Loucy (cell line): Measurements from ENCODE around the gene FCN2.

Source experiments
- H2AFZ ChIP-seq: fragments of 200-600 bp; sonication (generic); 2 replicates; pipeline ENCODE4 v1.6.0; 2016; ENCODE audit warnings: antibody characterized with exemption, mild to moderate bottlenecking, low read length, moderate library complexity
- H3F3A ChIP-seq: fragments of 200-600 bp; 2 replicates; pipeline ENCODE4 v1.6.0; 2016; ENCODE audit warnings: antibody characterized with exemption, low read depth, mild to moderate bottlenecking
- H3K27me3 ChIP-seq: fragments of 200-600 bp; sonication (generic); 2 replicates; pipeline ENCODE4 v1.6.1; 2014; ENCODE audit warnings: low read length, mild to moderate bottlenecking; ENCODE audit not compliant: insufficient read depth, poor library complexity, severe bottlenecking
- H3K36me3 ChIP-seq: fragments of 200-600 bp; sonication (generic); 2 replicates; pipeline ENCODE4 v1.6.1; 2016; ENCODE audit warnings: low read length; ENCODE audit not compliant: insufficient read depth
- H3K4me1 ChIP-seq: fragments of 200-600 bp; sonication (generic); 2 replicates; pipeline ENCODE4 v1.5.1; 2014; ENCODE audit warnings: low read length, mild to moderate bottlenecking; ENCODE audit not compliant: insufficient read depth, poor library complexity, severe bottlenecking
- H3K4me2 ChIP-seq: fragments of 200-600 bp; sonication (generic); 2 replicates; pipeline ENCODE4 v1.6.0; 2014; ENCODE audit warnings: antibody characterized with exemption, low read length, low read depth, mild to moderate bottlenecking; ENCODE audit not compliant: poor library complexity, severe bottlenecking
- H3K4me3 ChIP-seq: fragments of 200-600 bp; sonication (generic); 2 replicates; pipeline ENCODE4 v1.5.1; 2014; ENCODE audit warnings: low read length, mild to moderate bottlenecking, mixed read lengths; ENCODE audit not compliant: poor library complexity, severe bottlenecking
- H3K79me2 ChIP-seq: fragments of 200-600 bp; sonication (generic); 2 replicates; pipeline ENCODE4 v1.6.1; 2014; ENCODE audit warnings: low read length; ENCODE audit not compliant: insufficient read depth
- H3K9ac ChIP-seq: fragments of 200-600 bp; sonication (generic); 2 replicates; pipeline ENCODE4 v1.6.0; 2014; ENCODE audit warnings: mild to moderate bottlenecking, low read depth, low read length, moderate library complexity; ENCODE audit not compliant: poor library complexity, severe bottlenecking
- H3K9me2 ChIP-seq: fragments of 200-600 bp; sonication (generic); replicated peaks from 2 replicates; pipeline ENCODE4 v1.6.1; 2016; ENCODE audit warnings: low read depth, low read length, mixed read lengths
- H3K9me3 ChIP-seq: fragments of 200-600 bp; sonication (generic); 2 replicates; pipeline ENCODE4 v1.6.1; 2014; ENCODE audit warnings: mild to moderate bottlenecking, antibody characterized with exemption, low read length, low read depth; ENCODE audit not compliant: insufficient read depth
- H4K20me1 ChIP-seq: fragments of 200-600 bp; sonication (generic); 2 replicates; pipeline ENCODE4 v1.6.0; 2014; ENCODE audit warnings: antibody characterized with exemption, low read length, mild to moderate bottlenecking; ENCODE audit not compliant: insufficient read depth, poor library complexity, severe bottlenecking
- CTCF ChIP-seq: fragments of 200-600 bp; sonication (generic); conservative IDR thresholded peaks from 2 replicates; pipeline ENCODE4 v1.5.1; 2014; ENCODE audit warnings: mild to moderate bottlenecking, antibody characterized with exemption, low read length
- EZH2phosphoT487 ChIP-seq: fragments of 200-600 bp; IDR thresholded peaks from 2 replicates; pipeline ENCODE4 v1.6.1; 2018; ENCODE audit warnings: antibody characterized with exemption, mild to moderate bottlenecking, moderate library complexity, borderline replicate concordance

FCN2 gene

GRCh38 chr9:134843740-134844139 lies 36.9 kb upstream of the FCN2 start:
- Histone ChIP-seq H3K4me3 (no peak overlapping the region), H3K27me3 (no peaks in the 10 kb centered on the region), H3K4me2 (no peak overlapping the region), H2AFZ (no peak overlapping the region), H3F3A (no peaks in the 10 kb centered on the region), H3K36me3 (no peaks in the 10 kb centered on the region), H3K9ac (no peak overlapping the region), H3K4me1 (no peaks in the 10 kb centered on the region), H3K9me3 (peaks cover 5% of the 10 kb centered on the region; the same call in 1 of the 2 replicates), H4K20me1 (no peaks in the 10 kb centered on the region), H3K9me2 (no peaks in the 10 kb centered on the region), H3K79me2 (no peaks in the 10 kb centered on the region)
- TF ChIP-seq EZH2phosphoT487 (no peak), CTCF (no peak)

DNA sequence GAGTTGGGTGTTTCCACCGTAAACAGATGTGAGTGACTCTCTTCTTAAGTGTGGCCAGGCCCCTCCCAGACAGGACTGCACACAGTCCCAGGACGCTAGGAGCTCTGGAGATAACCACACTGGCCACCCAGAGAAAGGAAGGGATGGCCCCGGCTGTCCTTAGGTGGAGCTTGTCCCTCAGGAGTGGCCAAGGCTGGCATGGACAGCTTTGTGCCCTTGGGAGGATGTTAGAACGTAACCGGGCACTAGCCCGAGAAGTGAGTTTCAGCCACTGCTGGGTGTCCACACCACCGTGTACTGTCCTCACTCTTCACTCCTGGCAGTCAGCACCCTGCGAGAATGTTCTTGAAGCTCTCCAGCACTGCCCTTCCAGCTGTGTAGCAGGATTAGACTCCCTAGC lies 35.8 kb upstream of the FCN2 start:
- Histone ChIP-seq H3K36me3 (no peaks in the 10 kb centered on the region), H3K4me3 (no peak overlapping the region), H3K9me2 (no peaks in the 10 kb centered on the region), H4K20me1 (no peaks in the 10 kb centered on the region), H3K9me3 (peaks cover 5% of the 10 kb centered on the region; the same call in 1 of the 2 replicates), H3K79me2 (no peaks in the 10 kb centered on the region), H3K9ac (no peak overlapping the region), H3K4me1 (no peaks in the 10 kb centered on the region), H3K27me3 (no peaks in the 10 kb centered on the region), H2AFZ (no peak overlapping the region), H3F3A (no peaks in the 10 kb centered on the region), H3K4me2 (no peak overlapping the region)
- TF ChIP-seq EZH2phosphoT487 = no peak
- no peak for TF ChIP-seq CTCF

- Histone ChIP-seq H3K9ac (no peak overlapping the region), H3K27me3 (no peaks in the 10 kb centered on the region)
- TF ChIP-seq EZH2phosphoT487 (no peak), CTCF (no peak)
Observed at GRCh38 chr9:134846187-134846586, 34.4 kb upstream of the FCN2 start.

More at GRCh38 chr9:134846187-134846586, 34.4 kb upstream of the FCN2 start:
- Histone ChIP-seq H3K9me2 (no peaks in the 10 kb centered on the region), H3K9me3 (peaks cover 5% of the 10 kb centered on the region; the same call in 1 of the 2 replicates), H3K4me2 (no peak overlapping the region), H3K4me1 (no peaks in the 10 kb centered on the region), H3K4me3 (no peak overlapping the region), H2AFZ (no peak overlapping the region), H3K36me3 (no peaks in the 10 kb centered on the region), H4K20me1 (no peaks in the 10 kb centered on the region), H3K79me2 (no peaks in the 10 kb centered on the region), H3F3A (no peaks in the 10 kb centered on the region)
